Measurements from ENCODE around the gene ATP9B.

GRCh38 chr18:79068341-79068936, 755 bp upstream of the ATP9B start:
- no peak for TF ChIP-seq EZH2 (IDR thresholded peaks at IDR 0.05; ENCODE audit: borderline replicate concordance, low read depth, low read length, poor library complexity, severe bottlenecking)
- TF ChIP-seq CTCF (conservative IDR thresholded peaks at IDR 0.05; ENCODE audit: low read depth, low read length): no peak

Data from A673 (cell line).